GM23338 (cell line): ENCODE data around the gene FAM171A2. TPM values are rescaled to one million over a fixed set of nuclear protein-coding genes. Genes with fewer than 3 reads are reported as not detected.

ENCODE experiments used
- ATAC-seq: fragments of 200-7000 bp; cut with Tn5 transposase; 3 replicates; pipeline ENCODE4 v1.9.1; 2020
- DNase-seq: peaks from one replicate; pipeline ENCODE4 v3.0.0-alpha.2; 2015; ENCODE audit warnings: low spot score
- H2AFZ ChIP-seq: fragments of 200-600 bp; sonication (generic); 2 replicates; pipeline ENCODE4 v1.8.0; 2016; ENCODE audit warnings: antibody characterized with exemption, mild to moderate bottlenecking, moderate library complexity
- H3F3A ChIP-seq: fragments of 200-600 bp; sonication (generic); replicated peaks from 2 replicates; pipeline ENCODE4 v1.8.0; 2017; ENCODE audit warnings: antibody characterized with exemption, mixed run types, low read depth
- H3K27ac ChIP-seq: fragments of 200-600 bp; sonication (generic); 2 replicates; pipeline ENCODE4 v1.6.1; 2016; ENCODE audit warnings: low read depth
- H3K27me3 ChIP-seq: fragments of 200-600 bp; sonication (generic); 2 replicates; pipeline ENCODE4 v1.8.0; 2016; ENCODE audit warnings: mild to moderate bottlenecking, mixed run types, moderate library complexity; ENCODE audit not compliant: insufficient read depth
- H3K36me3 ChIP-seq: fragments of 200-600 bp; sonication (generic); 2 replicates; pipeline ENCODE4 v1.8.0; 2016; ENCODE audit warnings: mild to moderate bottlenecking; ENCODE audit not compliant: insufficient read depth
- H3K4me1 ChIP-seq: fragments of 200-600 bp; sonication (generic); 2 replicates; pipeline ENCODE4 v1.8.0; 2016; ENCODE audit warnings: mild to moderate bottlenecking, moderate library complexity; ENCODE audit not compliant: insufficient read depth
- H3K4me2 ChIP-seq: fragments of 200-600 bp; sonication (generic); 2 replicates; pipeline ENCODE4 v1.7.1; 2017; ENCODE audit warnings: mixed run types
- H3K4me3 ChIP-seq: fragments of 200-600 bp; sonication (generic); 2 replicates; pipeline ENCODE4 v1.6.1; 2016; ENCODE audit warnings: mixed run types
- H3K79me2 ChIP-seq: fragments of 200-600 bp; sonication (generic); replicated peaks from 2 replicates; pipeline ENCODE4 v1.8.0; 2017; ENCODE audit warnings: mild to moderate bottlenecking; ENCODE audit not compliant: insufficient read depth
- H3K9me2 ChIP-seq: fragments of 200-600 bp; sonication (generic); 2 replicates; pipeline ENCODE4 v1.8.0; 2017; ENCODE audit not compliant: insufficient read depth
- H4K20me1 ChIP-seq: fragments of 200-600 bp; sonication (generic); replicated peaks from 2 replicates; pipeline ENCODE4 v1.8.0; 2017; ENCODE audit warnings: mild to moderate bottlenecking; ENCODE audit not compliant: insufficient read depth
- H3K27ac Mint-ChIP-seq: 2 replicates; pipeline ENCODE4 v1.8.0; 2020; ENCODE audit warnings: inconsistent platforms, mild to moderate bottlenecking, moderate library complexity, mixed read lengths
- H3K27me3 Mint-ChIP-seq: 3 replicates; pipeline ENCODE4 v1.8.0; 2022; ENCODE audit warnings: low read depth, mild to moderate bottlenecking, moderate library complexity, mixed read lengths, inconsistent platforms; ENCODE audit not compliant: insufficient read depth, poor library complexity
- H3K36me3 Mint-ChIP-seq: 3 replicates; pipeline ENCODE4 v1.8.0; 2021; ENCODE audit warnings: low read depth, mild to moderate bottlenecking, inconsistent platforms, moderate library complexity, mixed read lengths
- H3K4me1 Mint-ChIP-seq: 3 replicates; pipeline ENCODE4 v1.8.0; 2020; ENCODE audit warnings: mild to moderate bottlenecking, inconsistent platforms, mixed read lengths
- H3K4me3 Mint-ChIP-seq: 3 replicates; pipeline ENCODE4 v1.8.0; 2021; ENCODE audit warnings: moderate library complexity, mild to moderate bottlenecking, inconsistent platforms, mixed read lengths
- H3K9me3 Mint-ChIP-seq: 3 replicates; pipeline ENCODE4 v1.8.0; 2020; ENCODE audit warnings: moderate library complexity, mild to moderate bottlenecking, inconsistent platforms, mixed read lengths
- CREB1 ChIP-seq: fragments of 250-450 bp; sonication (Bioruptor Pico); IDR thresholded peaks from 2 replicates; pipeline ENCODE4 v1.5.0; 2020; ENCODE audit warnings: low read depth, mild to moderate bottlenecking, moderate library complexity
- EZH2 ChIP-seq: fragments of 200-600 bp; sonication (generic); IDR thresholded peaks from one replicate; pipeline ENCODE4 v1.8.0; 2017; ENCODE audit warnings: antibody characterized with exemption, mild to moderate bottlenecking, low read depth; ENCODE audit not compliant: unreplicated experiment
- EZH2phosphoT487 ChIP-seq: fragments of 200-600 bp; sonication (generic); IDR thresholded peaks from one replicate; pipeline ENCODE4 v1.8.1; 2018; ENCODE audit warnings: antibody characterized with exemption; ENCODE audit not compliant: unreplicated experiment
- ZNF114 ChIP-seq: fragments of 250-450 bp; sonication (Bioruptor Pico); IDR thresholded peaks from 2 replicates; pipeline ENCODE4 v1.5.0; 2020; ENCODE audit warnings: mild to moderate bottlenecking, moderate library complexity
- ZNF331 ChIP-seq: fragments of 250-450 bp; sonication (Bioruptor Pico); IDR thresholded peaks from 2 replicates; pipeline ENCODE4 v1.5.0; 2020; ENCODE audit warnings: low read depth, mild to moderate bottlenecking, moderate library complexity
- polyA plus RNA-seq: library from polyadenylated mRNA; unstranded; fragments of >200 nt; fragmentation: Nextera tagmentation; extraction: Ambion mirVana; gene quantifications from 2 replicates; pipeline ENCODE4 v1.2.1, GENCODE V29; 2016
- total RNA-seq: library from RNA; depleted of rRNA; stranded (reverse); fragments of >200 nt; shearing (Covaris generic); gene quantifications from 2 replicates; pipeline ENCODE4 v1.2.3, GENCODE V29; 2014
- TF ChIP-seq, protein P1 (sequence below), 2 experiments: fragments of 200-600 bp in 1 of 2; sonication (generic) in 1 of 2; conservative IDR thresholded peaks; 2 replicates each; pipeline versions ENCODE4 v1.5.1 to v1.6.1; 2016 to 2017; ENCODE audit warnings: antibody characterized with exemption in 2 of 2, low read depth in 2 of 2, mild to moderate bottlenecking in 2 of 2, moderate library complexity in 1 of 2
- TF ChIP-seq, protein P2 (sequence below): IDR thresholded peaks from 2 replicates; pipeline ENCODE4 v1.6.1; 2016; ENCODE audit warnings: antibody characterized with exemption
- TF ChIP-seq, protein P3 (sequence below): fragments of 250-450 bp; sonication (Bioruptor Pico); IDR thresholded peaks from 2 replicates; pipeline ENCODE4 v1.5.0; 2020; ENCODE audit warnings: mild to moderate bottlenecking, moderate library complexity

FAM171A2 gene
- total and polyA plus RNA-seq, 2 experiments from 2014 or later, result 4.1 to 35.4 TPM

DNA sequence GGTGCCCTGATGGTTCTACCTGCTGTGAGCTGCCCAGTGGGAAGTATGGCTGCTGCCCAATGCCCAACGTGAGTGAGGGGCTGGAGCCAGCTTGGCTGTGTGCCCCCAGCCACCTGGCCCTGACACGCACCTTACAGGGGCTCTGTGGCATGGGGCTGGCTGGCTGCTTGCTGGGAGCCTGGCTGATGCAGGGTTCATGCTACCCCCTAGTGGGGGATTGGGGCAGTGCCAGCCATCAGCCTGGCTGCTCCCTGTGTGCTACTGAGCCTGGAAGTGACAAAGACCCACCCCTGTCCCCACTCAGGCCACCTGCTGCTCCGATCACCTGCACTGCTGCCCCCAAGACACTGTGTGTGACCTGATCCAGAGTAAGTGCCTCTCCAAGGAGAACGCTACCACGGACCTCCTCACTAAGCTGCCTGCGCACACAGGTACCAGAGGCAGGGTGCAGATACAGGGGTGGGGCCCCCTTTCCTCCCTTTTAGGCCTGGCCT is 12.9 kb downstream of the FAM171A2 start:
- peaks cover 8% of the 10 kb centered on the region; the same call in 2 of the 3 replicates for H3K36me3 Mint-ChIP-seq
- H3K27me3 Mint-ChIP-seq, result peaks cover 22% of the 10 kb centered on the region
- H3K27ac Mint-ChIP-seq, result no peak overlapping the region
- Histone ChIP-seq H3K27me3 (peaks cover 8% of the 10 kb centered on the region; the same call in 1 of the 2 replicates), H4K20me1 (peaks cover 3% of the 10 kb centered on the region; the same call in 1 of the 2 replicates), H3F3A (peaks cover 10% of the 10 kb centered on the region; the same call in 1 of the 2 replicates), H3K4me3 (no peak overlapping the region), H2AFZ (no peak overlapping the region), H3K4me1 (peaks cover 7% of the 10 kb centered on the region; the same call in 1 of the 2 replicates), H3K36me3 (no peaks in the 10 kb centered on the region), H3K4me2 (no peak overlapping the region), H3K9me2 (no peaks in the 10 kb centered on the region), H3K79me2 (peaks cover 4% of the 10 kb centered on the region; the same call in 1 of the 2 replicates), H3K27ac (no peak overlapping the region)
- H3K4me1 Mint-ChIP-seq, result peaks cover 12% of the 10 kb centered on the region
- ATAC-seq (peak; percentile 68), DNase-seq (peak; percentile 85)
- H3K4me3 Mint-ChIP-seq, result no peak overlapping the region
- TF ChIP-seq ZNF331 (CRISPR knock-in tag) (no peak), ZNF114 (CRISPR knock-in tag) (no peak), EZH2phosphoT487 (no peak), CREB1 (no peak), EZH2 (no peak)
- TF ChIP-seq, protein P1, sequence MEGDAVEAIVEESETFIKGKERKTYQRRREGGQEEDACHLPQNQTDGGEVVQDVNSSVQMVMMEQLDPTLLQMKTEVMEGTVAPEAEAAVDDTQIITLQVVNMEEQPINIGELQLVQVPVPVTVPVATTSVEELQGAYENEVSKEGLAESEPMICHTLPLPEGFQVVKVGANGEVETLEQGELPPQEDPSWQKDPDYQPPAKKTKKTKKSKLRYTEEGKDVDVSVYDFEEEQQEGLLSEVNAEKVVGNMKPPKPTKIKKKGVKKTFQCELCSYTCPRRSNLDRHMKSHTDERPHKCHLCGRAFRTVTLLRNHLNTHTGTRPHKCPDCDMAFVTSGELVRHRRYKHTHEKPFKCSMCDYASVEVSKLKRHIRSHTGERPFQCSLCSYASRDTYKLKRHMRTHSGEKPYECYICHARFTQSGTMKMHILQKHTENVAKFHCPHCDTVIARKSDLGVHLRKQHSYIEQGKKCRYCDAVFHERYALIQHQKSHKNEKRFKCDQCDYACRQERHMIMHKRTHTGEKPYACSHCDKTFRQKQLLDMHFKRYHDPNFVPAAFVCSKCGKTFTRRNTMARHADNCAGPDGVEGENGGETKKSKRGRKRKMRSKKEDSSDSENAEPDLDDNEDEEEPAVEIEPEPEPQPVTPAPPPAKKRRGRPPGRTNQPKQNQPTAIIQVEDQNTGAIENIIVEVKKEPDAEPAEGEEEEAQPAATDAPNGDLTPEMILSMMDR (conservative IDR thresholded peaks at IDR 0.05; ENCODE audit: low read depth in 2 of 2), result peak; percentile 66 to 89
- TF ChIP-seq, protein P2, sequence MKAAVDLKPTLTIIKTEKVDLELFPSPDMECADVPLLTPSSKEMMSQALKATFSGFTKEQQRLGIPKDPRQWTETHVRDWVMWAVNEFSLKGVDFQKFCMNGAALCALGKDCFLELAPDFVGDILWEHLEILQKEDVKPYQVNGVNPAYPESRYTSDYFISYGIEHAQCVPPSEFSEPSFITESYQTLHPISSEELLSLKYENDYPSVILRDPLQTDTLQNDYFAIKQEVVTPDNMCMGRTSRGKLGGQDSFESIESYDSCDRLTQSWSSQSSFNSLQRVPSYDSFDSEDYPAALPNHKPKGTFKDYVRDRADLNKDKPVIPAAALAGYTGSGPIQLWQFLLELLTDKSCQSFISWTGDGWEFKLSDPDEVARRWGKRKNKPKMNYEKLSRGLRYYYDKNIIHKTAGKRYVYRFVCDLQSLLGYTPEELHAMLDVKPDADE, result no peak
- TF ChIP-seq, protein P3, sequence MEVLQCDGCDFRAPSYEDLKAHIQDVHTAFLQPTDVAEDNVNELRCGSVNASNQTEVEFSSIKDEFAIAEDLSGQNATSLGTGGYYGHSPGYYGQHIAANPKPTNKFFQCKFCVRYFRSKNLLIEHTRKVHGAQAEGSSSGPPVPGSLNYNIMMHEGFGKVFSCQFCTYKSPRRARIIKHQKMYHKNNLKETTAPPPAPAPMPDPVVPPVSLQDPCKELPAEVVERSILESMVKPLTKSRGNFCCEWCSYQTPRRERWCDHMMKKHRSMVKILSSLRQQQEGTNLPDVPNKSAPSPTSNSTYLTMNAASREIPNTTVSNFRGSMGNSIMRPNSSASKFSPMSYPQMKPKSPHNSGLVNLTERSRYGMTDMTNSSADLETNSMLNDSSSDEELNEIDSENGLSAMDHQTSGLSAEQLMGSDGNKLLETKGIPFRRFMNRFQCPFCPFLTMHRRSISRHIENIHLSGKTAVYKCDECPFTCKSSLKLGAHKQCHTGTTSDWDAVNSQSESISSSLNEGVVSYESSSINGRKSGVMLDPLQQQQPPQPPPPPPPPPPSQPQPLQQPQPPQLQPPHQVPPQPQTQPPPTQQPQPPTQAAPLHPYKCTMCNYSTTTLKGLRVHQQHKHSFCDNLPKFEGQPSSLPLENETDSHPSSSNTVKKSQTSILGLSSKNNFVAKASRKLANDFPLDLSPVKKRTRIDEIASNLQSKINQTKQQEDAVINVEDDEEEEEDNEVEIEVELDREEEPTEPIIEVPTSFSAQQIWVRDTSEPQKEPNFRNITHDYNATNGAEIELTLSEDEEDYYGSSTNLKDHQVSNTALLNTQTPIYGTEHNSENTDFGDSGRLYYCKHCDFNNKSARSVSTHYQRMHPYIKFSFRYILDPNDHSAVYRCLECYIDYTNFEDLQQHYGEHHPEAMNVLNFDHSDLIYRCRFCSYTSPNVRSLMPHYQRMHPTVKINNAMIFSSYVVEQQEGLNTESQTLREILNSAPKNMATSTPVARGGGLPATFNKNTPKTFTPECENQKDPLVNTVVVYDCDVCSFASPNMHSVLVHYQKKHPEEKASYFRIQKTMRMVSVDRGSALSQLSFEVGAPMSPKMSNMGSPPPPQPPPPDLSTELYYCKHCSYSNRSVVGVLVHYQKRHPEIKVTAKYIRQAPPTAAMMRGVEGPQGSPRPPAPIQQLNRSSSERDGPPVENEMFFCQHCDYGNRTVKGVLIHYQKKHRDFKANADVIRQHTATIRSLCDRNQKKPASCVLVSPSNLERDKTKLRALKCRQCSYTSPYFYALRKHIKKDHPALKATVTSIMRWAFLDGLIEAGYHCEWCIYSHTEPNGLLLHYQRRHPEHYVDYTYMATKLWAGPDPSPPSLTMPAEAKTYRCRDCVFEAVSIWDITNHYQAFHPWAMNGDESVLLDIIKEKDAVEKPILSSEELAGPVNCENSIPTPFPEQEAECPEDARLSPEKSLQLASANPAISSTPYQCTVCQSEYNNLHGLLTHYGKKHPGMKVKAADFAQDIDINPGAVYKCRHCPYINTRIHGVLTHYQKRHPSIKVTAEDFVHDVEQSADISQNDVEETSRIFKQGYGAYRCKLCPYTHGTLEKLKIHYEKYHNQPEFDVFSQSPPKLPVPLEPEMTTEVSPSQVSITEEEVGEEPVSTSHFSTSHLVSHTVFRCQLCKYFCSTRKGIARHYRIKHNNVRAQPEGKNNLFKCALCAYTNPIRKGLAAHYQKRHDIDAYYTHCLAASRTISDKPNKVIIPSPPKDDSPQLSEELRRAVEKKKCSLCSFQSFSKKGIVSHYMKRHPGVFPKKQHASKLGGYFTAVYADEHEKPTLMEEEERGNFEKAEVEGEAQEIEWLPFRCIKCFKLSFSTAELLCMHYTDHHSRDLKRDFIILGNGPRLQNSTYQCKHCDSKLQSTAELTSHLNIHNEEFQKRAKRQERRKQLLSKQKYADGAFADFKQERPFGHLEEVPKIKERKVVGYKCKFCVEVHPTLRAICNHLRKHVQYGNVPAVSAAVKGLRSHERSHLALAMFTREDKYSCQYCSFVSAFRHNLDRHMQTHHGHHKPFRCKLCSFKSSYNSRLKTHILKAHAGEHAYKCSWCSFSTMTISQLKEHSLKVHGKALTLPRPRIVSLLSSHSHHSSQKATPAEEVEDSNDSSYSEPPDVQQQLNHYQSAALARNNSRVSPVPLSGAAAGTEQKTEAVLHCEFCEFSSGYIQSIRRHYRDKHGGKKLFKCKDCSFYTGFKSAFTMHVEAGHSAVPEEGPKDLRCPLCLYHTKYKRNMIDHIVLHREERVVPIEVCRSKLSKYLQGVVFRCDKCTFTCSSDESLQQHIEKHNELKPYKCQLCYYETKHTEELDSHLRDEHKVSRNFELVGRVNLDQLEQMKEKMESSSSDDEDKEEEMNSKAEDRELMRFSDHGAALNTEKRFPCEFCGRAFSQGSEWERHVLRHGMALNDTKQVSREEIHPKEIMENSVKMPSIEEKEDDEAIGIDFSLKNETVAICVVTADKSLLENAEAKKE (CRISPR knock-in tag), result no peak
- peaks cover 2% of the 10 kb centered on the region; the same call in 1 of the 3 replicates for H3K9me3 Mint-ChIP-seq
